Measurements from ENCODE around the gene FAM168A. TPM values are rescaled to one million over a fixed set of nuclear protein-coding genes. Genes with fewer than 3 reads are reported as not detected.

The FAM168A gene
- total RNA-seq: 14.4 and 21.6 TPM in 2 replicates

GRCh38 chr11:73597956-73598718 lies at the start of gene FAM168A:
TSS of gene FAM168A (minus strand) at chr11:73598112. CDS start at chr11:73468474, 129,638 bp downstream.

GRCh38 chr11:73645972-73646631 lies 48.2 kb upstream of the FAM168A start, which contains the start of gene PLEKHB1:
TSS of gene PLEKHB1 (plus strand) at chr11:73646581. CDS start at chr11:73646609, 28 bp downstream.

GRCh38 chr11:73376160-73376802 lies 221.6 kb downstream of the FAM168A start, which contains the start of gene RELT:
TSS of gene RELT (plus strand) at chr11:73376399. CDS start at chr11:73389137, 12,738 bp downstream.

Other genes with a start within 250 kb of the FAM168A start
- gene RELT, start 221.7 kb downstream of the FAM168A start, total RNA-seq: 3.1 and 4.9 TPM in 2 replicates
- gene PLEKHB1, start 48.5 kb upstream of the FAM168A start, total RNA-seq: 0.33 and 2.5 TPM in 2 replicates
- 151 and 186 TPM in 2 replicates for gene RAB6A, start 163.0 kb upstream of the FAM168A start, total RNA-seq
- 22.0 and 26.2 TPM in 2 replicates for gene MRPL48, start 189.8 kb upstream of the FAM168A start, total RNA-seq